ENCODE measurements around the gene OTULINL. TPM values are rescaled to one million over a fixed set of nuclear protein-coding genes. Genes with fewer than 3 reads are reported as not detected.

The OTULINL gene
- total RNA-seq, 2 experiments from 2014 or later: 2.6 to 2.7 TPM

DNA sequence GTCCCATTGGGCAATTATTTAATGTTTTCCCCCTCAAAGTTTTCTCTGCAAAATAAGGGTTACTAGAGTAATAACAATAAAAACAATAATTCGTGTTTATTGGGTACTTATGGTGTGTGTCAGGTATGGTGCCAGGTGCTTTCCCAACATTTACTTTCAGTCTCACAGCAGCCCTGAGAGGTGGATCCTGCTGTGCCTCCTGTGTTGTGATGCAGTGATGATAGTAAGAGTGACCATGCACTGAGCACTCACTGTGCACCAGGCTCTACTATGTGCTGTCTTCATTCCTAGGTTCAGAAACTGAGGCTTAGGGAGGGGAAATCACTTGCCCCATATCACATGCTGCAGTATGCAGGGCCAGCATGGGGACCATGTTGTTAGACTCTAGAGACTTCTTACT is 15.5 kb downstream of the OTULINL start:
- CTCF ChIA-PET (ENCODE audit: unreplicated experiment): no interaction called here
- Histone ChIP-seq H2AFZ (ENCODE audit: low read length) (no peak overlapping the region), H3K4me1 (ENCODE audit: insufficient read depth, low read length, poor library complexity, severe bottlenecking) (peaks cover 30% of the 10 kb centered on the region), H3K9me3 (ENCODE audit: low read length) (no peaks in the 10 kb centered on the region), H4K20me1 (ENCODE audit: insufficient read depth, low read length) (no peaks in the 10 kb centered on the region), H3K36me3 (ENCODE audit: insufficient read depth, low read length) (no peaks in the 10 kb centered on the region), H3K27ac (ENCODE audit: low read depth, low read length, poor library complexity, severe bottlenecking) (no peak overlapping the region), H3K79me2 (ENCODE audit: insufficient read depth, low read depth, low read length) (no peaks in the 10 kb centered on the region), H3K9me2 (ENCODE audit: insufficient read depth, low read length) (no peaks in the 10 kb centered on the region), H3K4me3 (ENCODE audit: low read depth, low read length, poor library complexity, severe bottlenecking) (no peak overlapping the region), H3K4me2 (ENCODE audit: low read length) (no peak overlapping the region)
- intact Hi-C loops (cut with micrococcal nuclease; ENCODE audit: unreplicated experiment): no loop called here
- BruUV-seq (replicated peaks): no TSS peak
- DNase-seq (ENCODE audit: low spot score): no peak
- POLR2A ChIA-PET: no interaction called here
- no peak for TF ChIP-seq EZH2phosphoT487 (IDR thresholded peaks at IDR 0.05; ENCODE audit: borderline replicate concordance, low read depth, low read length)
- TF ChIP-seq, protein P1, sequence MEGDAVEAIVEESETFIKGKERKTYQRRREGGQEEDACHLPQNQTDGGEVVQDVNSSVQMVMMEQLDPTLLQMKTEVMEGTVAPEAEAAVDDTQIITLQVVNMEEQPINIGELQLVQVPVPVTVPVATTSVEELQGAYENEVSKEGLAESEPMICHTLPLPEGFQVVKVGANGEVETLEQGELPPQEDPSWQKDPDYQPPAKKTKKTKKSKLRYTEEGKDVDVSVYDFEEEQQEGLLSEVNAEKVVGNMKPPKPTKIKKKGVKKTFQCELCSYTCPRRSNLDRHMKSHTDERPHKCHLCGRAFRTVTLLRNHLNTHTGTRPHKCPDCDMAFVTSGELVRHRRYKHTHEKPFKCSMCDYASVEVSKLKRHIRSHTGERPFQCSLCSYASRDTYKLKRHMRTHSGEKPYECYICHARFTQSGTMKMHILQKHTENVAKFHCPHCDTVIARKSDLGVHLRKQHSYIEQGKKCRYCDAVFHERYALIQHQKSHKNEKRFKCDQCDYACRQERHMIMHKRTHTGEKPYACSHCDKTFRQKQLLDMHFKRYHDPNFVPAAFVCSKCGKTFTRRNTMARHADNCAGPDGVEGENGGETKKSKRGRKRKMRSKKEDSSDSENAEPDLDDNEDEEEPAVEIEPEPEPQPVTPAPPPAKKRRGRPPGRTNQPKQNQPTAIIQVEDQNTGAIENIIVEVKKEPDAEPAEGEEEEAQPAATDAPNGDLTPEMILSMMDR (conservative IDR thresholded peaks at IDR 0.05; ENCODE audit: low read length): no peak

DNA sequence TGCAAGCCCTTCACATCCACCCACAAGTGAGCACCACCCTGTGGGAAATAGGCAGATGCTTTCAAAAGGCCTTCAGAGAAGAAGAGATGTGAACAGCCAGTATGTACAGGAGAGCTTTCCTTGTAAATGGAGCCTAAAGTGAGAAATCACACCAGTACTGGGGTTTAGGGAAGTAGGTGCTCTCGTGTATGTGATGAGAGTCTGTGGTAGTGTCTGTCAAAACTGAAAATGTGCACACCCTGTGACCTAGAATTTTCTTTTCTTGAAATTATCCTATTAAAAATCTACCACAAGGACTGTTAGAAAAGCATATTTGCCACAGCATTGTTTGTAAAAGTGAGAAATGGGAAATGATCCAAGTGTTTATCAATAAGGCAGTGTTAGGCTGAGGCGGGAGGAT is 16.6 kb downstream of the OTULINL start:
- H3K9me2 ChIP-seq (ENCODE audit: insufficient read depth, low read length): no peaks in the 10 kb centered on the region
- H3K36me3 ChIP-seq (ENCODE audit: insufficient read depth, low read length): no peaks in the 10 kb centered on the region
- DNase-seq (ENCODE audit: low spot score): no peak
- TF ChIP-seq EZH2phosphoT487 (IDR thresholded peaks at IDR 0.05; ENCODE audit: borderline replicate concordance, low read depth, low read length): no peak
- TF ChIP-seq, protein P1 (conservative IDR thresholded peaks at IDR 0.05; ENCODE audit: low read length): no peak
- CTCF ChIA-PET (ENCODE audit: unreplicated experiment): no interaction called here
- no TSS peak for BruUV-seq (replicated peaks)
- POLR2A ChIA-PET: no interaction called here
- H3K27ac ChIP-seq (ENCODE audit: low read depth, low read length, poor library complexity, severe bottlenecking): no peak overlapping the region
- H2AFZ ChIP-seq (ENCODE audit: low read length): no peak overlapping the region
- H3K4me3 ChIP-seq (ENCODE audit: low read depth, low read length, poor library complexity, severe bottlenecking): no peak overlapping the region
- H3K9me3 ChIP-seq (ENCODE audit: low read length): no peaks in the 10 kb centered on the region
- H3K4me2 ChIP-seq (ENCODE audit: low read length): no peak overlapping the region
- no peaks in the 10 kb centered on the region for H3K79me2 ChIP-seq (ENCODE audit: insufficient read depth, low read depth, low read length)
- H4K20me1 ChIP-seq (ENCODE audit: insufficient read depth, low read length): no peaks in the 10 kb centered on the region
- H3K4me1 ChIP-seq (ENCODE audit: insufficient read depth, low read length, poor library complexity, severe bottlenecking): peaks cover 29% of the 10 kb centered on the region
- intact Hi-C loops (cut with micrococcal nuclease; ENCODE audit: unreplicated experiment): no loop called here

DNA sequence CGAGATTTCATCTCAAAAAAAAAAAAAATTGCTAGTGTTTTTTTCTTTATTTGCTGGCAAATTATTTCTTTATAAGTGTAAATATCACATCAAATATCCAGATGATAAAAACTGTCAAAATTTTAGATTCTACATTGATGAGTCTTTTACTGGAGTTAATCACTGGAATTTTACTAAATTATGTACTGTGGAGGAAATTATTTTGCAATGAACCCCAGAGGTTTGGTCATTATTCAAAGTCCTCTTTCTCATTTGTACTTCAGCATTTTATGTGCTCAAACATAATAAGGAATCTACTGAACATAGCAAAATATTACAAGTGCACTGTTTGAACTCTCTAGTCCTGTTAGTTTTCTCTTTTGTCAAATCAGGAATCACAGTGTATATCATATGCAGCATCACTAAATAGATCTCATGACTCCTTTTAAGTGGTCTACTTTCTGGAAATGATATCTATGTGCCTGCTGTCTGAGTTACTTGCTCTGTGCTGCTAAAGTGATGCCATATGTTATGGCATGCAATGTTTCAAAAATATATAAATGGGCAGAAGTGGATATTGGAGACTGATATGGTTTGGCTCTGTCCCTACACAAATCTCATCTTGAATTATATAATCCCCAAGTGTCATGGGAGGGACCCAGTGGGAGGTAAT is 18.0 kb downstream of the OTULINL start:
- no peaks in the 10 kb centered on the region for H4K20me1 ChIP-seq (ENCODE audit: insufficient read depth, low read length)
- ChIA-PET CTCF (ENCODE audit: unreplicated experiment) (no interaction called here), POLR2A (interaction anchor here (0.6 kb wide), 1 partner anchor 72 kb away, joined by 3 read pairs; no protein-coding TSS in a partner anchor)
- H3K4me1 ChIP-seq (ENCODE audit: insufficient read depth, low read length, poor library complexity, severe bottlenecking): peaks cover 15% of the 10 kb centered on the region
- H3K36me3 ChIP-seq (ENCODE audit: insufficient read depth, low read length): no peaks in the 10 kb centered on the region
- H3K9me3 ChIP-seq (ENCODE audit: low read length): no peaks in the 10 kb centered on the region
- no peak overlapping the region for H3K4me2 ChIP-seq (ENCODE audit: low read length)
- TF ChIP-seq EZH2phosphoT487 (IDR thresholded peaks at IDR 0.05; ENCODE audit: borderline replicate concordance, low read depth, low read length): no peak
- TF ChIP-seq, protein P1 (conservative IDR thresholded peaks at IDR 0.05; ENCODE audit: low read length): no peak
- H3K4me3 ChIP-seq (ENCODE audit: low read depth, low read length, poor library complexity, severe bottlenecking): no peak overlapping the region
- no peak overlapping the region for H3K27ac ChIP-seq (ENCODE audit: low read depth, low read length, poor library complexity, severe bottlenecking)
- DNase-seq (ENCODE audit: low spot score): no peak
- BruUV-seq (replicated peaks): no TSS peak
- intact Hi-C loops (cut with micrococcal nuclease; ENCODE audit: unreplicated experiment): no loop called here
- no peaks in the 10 kb centered on the region for H3K79me2 ChIP-seq (ENCODE audit: insufficient read depth, low read depth, low read length)
- H3K9me2 ChIP-seq (ENCODE audit: insufficient read depth, low read length): no peaks in the 10 kb centered on the region
- H2AFZ ChIP-seq (ENCODE audit: low read length): no peak overlapping the region
